Cerebellar cortex (tissue), 1 donor: ENCODE results near the gene TMEM128.
A peak's percentile ranks its signal among the peaks of the same experiment; 100 is the strongest.
"Not testable (repeated sequence)": the region's sequence is repeated elsewhere in the genome, so short reads cannot be mapped to it uniquely, and the experiment has no call there.

ENCODE experiments used
- DNase-seq: peaks from one replicate; pipeline ENCODE4 v3.0.0-alpha.2; 2015; ENCODE audit warnings: low spot score

Gene TMEM128

DNA sequence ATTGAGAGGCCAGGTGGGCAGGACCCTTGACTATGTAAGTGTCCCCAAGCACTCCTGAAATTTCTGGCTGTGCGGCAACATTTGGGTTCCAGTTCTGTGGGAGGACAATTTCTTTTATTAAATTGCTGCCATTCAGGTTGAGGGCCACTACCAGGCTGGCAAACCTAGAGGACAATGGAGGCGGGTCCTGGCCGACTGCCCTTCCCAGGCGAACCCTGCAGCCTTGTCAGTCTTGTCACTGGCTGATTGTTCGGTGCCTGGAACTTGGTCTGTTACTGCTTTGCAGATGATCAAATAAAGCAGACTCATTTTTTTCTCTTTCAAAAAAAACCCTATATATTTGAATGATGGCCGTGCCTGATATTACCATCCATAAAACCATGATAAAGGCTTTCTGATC lies 6.6 kb upstream of the TMEM128 start:
- DNase-seq, result no peak

DNA sequence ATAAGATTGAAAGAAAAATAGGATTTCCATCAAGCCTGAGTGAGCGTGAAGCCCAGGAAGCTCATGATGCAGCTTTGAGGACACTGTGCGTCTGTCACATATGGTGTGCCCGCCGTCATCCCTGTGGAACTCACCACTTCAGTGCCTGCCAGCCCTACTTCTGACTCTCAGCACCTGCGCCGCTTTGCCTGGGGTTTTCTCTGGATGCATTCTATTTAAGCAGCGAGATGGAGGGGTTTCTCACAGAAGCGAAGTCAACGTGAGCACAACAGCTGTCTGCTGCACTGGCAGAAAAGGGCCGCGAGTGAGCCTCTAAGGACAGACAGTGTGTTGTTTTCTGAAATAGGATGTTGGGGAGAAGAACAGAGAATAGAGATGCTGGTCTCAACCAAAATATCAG lies 6.2 kb upstream of the TMEM128 start:
- DNase-seq, result no peak

DNA sequence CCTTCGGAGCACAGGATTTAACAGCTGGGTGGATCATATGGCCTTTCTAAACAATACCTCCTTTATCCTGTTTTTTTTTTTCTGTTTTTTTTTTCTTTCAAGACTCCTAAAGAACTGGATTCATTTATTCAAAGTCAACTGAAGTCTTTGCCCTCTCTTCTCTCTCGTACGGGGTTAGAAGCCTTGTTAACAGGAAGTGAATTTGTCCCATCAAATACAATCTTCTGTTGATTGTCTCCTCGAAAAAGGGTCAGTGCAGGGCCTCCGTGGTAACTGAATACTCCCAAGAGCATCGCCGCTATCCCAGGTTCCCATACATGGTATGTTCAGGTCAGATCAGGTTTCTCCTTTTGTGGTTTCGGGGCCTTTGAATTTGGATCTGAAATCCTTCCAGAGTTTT lies 1.8 kb upstream of the TMEM128 start:
- no peak for DNase-seq

DNA sequence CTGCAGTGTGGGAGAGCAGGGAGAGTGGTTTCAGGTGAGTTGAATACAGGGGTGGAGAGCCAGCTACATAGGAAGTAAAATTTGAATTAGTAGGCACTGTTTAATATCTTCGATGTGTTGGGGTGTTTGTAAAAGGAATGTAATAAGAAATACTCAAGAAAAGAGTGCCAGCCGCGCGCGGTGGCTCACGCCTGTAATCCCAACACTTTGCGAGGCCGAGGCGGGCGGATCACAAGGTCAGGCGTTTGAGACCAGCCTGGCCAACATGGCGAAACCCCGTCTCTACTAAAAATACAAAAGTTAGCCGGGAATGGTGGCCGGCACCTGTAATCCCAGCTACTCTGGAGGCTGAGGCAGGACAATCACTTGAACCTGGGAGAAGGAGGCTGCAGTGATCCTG lies 1.3 kb upstream of the TMEM128 start:
- not testable (repeated sequence) for DNase-seq

DNA sequence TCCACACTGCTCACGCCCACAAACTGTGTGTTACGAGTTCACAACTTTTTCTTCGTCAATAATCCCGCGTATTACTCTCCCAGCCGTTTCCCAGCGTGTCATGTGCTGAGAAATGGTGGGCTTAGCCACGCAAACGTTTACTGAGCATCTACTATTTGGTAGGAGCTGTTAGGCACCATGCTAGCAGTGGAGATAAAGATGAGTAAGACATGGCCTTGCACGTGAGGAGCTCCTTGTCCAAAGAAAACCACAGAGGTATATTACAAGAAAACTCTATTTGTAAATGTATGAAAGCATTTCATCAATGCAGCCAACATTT lies 821 bp upstream of the TMEM128 start:
- no peak for DNase-seq

DNA sequence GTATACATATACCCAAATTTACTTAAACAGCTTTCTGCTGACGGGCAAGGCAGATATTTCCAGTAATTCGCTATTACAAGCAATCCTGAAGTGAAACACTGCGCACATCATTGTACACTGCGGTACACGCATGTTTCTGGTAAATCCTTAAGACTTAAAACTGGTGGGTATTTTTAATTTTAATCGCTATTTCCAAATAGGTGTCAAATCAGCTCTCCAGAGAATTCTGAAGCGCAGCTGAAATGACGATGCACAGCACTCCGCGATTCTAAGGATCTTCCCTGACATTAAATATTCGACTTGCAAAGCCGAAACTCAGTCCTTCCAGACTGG lies 361 bp downstream of the TMEM128 start:
- no peak for DNase-seq

DNA sequence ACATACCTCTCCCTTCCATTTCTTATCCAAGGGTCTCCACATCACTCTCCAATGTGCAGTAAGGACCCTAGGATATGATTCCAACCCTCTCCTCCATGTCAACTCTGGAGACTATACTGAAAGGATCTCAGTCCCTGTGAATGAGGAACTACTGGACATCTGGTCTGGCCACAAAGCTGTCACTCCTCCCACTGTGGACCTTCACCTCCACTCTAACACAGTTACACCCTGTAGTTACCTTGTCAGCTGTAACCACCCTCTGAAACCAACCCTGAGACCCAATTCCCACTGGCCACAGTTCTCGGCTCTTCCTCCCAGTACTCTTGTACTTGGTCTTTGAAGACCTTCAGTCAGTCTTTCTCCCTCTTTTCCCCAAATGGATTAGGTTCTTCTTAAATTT lies 2.9 kb downstream of the TMEM128 start:
- DNase-seq, result no peak

DNA sequence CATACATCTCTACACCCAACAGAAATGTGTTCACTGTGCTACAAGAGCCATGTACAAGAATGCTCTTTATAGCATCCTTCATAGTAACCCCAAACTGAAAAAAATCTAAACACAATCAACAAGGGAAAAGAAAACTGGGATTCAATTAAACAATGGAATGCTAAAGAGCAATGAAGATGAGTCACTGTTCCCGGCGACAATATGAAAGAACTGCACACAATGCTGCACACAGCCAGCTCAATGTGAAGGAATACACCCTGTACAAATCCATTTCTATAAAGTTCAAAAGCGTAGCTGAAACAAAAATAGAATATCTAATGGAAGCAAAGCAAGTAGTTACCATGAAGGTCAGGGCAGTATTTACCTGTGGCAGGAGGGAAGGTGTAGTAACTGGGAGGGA lies 8.5 kb downstream of the TMEM128 start:
- DNase-seq, result not testable (repeated sequence)

DNA sequence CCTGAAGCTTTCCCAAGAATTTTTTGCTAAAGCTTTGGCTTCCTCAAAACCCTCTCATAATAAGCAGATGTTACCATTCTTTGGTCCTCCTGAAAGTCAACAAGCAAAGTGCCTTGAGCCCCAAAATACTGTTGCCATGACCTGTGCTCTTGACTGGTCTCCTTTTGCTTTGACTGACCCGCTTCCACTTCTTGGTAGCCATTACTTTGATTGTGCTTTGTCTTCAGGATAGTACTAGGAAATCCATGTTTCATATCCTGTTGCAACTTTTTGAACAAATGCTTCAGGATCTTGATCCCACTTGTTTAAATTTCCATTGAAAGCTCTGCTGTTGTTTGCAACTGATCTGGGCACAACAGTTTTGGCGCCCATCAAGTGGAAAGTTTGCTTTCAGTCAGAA lies 14.4 kb downstream of the TMEM128 start:
- no peak for DNase-seq

DNA sequence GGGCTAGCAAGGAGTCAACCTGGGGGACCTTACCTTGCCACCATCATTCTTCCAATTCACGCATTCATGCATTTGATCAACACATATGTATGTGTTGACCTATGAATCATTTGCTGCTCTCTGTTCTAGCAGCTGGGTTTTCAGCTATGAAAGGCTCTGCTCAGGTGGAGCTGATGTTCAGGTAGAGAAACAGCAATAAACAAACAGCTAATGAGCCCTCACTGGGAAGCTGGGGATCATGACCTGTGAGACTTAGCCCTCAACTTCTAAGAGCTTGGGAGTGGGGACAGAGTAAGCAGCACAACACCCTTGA lies 19.7 kb downstream of the TMEM128 start:
- DNase-seq, result no peak

DNA sequence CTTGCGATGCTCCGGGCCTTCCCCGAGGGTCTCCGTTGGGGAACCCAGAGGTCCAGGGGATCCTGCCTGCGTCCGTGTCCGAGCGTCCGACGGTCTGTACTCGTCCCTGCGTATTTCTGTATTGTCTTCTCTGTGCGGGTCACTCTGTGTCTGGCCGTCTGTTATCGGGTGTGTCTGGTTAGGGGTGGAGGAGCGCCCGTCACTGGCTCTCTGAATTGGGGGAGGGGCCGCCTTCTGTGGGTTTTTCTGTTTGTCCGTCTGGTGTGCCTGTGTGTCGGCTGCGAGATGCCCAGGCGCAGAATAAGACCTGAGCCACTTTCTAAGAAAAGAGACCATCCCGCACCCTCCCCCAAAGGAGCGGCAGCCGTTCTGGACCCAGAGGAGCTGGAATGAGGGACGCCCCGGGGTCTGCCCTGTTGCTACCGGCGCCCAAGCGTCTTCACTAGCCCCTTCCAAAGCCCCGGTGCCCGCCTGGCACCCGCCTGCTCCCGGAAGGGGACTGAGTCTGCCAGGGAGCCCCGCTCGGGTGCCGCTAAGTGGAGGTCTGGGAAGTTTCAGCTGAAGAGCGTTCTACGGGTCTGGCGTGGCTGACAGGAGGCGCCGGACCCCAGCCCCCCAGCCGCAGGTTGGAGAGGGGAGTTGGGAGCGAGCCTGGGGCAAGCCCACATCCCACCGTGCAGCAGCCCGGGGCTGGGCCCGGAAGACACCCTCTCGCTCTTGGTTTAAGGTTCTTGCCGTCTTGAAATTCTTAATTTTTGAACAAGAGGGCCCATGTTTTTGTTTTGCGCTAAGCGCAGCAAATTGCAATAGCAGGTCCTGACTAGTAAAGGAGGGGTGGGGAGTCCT lies 20.3 kb downstream of the TMEM128 start:
- no peak for DNase-seq

DNA sequence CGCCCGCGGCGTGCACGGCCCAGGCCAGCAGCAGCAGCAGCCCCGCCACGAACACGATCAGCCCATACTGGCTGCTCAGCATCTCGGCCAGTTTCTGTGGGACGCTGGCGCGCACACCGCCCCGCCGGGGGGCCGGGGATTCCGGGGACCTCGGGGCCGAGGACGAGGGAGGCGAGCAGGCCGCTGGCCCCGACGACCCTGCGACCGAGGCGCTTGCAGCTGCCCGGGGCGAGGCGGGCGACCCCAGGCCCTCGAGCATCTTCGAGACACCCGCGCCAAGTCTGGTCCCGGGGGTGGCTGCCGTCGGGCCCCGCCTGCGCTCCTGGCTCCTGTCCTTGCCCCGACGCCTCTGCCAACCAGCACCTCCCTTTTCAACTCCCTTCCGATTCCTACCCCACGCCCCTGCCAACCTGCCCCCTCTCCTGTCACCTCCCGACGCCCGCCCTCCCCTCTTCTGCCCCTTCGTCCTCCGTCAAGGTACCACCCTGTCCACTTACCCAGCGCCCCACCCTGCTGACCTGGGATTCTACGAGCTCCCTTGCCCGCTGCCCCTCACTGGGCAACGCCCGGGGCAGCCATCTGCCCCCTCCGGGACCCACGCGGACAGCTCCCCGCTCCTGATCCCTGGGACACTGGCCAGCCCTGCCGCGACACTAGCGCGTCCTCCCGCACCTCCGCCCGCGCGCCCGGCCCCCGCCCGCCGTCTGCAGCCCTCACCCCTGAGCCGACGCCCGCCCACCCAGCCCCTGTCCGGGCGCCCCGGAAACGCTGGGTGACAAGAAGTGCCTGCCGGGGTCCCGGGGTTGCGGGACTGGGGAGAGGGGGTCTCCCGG lies 21.2 kb downstream of the TMEM128 start, which contains the start of gene OTOP1:
Gene OTOP1, minus strand, starts transcription at position 324 of the 833 bp plus-strand sequence. Its CDS starts 65 bp downstream, at position 259.
- no peak for DNase-seq

DNA sequence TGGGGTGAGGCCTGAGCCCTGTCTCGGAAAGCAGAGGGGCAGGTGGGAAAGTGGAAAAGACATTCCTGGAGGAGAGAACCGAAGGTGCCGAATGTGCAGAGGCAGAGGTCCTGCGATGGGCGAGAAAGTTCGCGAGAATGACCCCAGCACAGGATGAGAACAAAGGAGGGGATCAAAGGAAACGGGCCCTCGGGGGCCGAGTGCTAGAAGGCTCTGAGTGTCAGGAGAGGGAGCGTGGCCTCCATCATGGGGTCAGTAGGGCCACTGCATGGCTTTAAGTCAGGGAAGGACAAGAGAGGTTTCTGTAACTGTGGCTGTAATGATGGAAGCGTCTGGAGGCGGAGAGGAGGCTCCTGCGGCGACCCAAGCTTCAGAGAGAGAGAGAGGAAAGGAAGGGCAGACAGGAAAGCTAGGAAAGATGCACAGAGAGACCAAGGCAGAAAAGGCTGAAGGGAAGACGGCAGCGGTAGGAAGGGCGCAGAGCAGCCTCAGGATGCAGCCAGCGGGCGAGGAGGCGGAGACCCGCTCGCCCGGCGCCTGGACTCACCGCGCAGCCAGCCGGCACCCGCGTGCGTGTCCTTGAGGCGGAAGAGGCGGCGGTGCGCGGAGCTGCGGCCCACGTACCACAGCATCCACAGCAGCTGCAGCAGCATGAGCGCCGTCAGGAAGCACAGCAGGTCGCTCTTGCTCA lies 22.0 kb downstream of the TMEM128 start:
- no peak for DNase-seq

DNA sequence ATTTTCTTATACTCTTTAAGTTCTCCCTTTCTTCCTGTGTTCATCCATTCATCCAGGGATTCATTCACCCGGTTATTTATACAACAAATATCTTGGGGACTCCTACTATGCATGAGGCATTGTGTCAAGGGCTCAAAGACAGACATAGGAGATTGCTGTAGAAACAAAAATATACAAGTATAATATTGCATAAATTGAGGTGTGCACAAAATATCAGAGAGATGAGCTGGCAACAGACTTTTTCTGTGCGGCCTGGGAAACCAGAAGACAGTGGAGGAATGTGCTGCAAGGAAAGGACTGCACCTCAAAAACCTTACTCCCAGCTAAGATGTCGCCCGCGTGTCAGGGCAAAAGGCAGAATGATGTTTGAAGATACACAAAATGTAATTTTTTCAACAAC lies 30.9 kb downstream of the TMEM128 start:
- no peak for DNase-seq

DNA sequence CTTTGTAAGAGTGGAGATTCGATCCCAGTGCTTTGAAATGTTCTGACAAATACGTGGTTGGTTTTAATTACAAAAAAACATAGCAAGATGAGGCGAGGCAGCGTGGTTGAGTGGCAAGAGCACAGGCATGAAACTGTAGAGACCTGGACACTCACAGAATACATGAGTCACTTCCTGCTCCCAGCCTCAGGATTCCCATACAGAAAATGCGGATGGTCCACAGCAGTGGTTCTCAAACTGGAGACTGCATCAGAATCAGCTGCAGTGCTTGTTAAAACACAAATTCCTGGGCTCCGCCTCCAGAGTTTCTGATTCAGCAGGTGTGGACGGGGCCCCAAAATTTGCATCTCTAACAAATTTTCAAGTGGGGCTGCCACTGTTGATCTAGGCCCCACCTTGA lies 31.4 kb downstream of the TMEM128 start:
- DNase-seq, result no peak

DNA sequence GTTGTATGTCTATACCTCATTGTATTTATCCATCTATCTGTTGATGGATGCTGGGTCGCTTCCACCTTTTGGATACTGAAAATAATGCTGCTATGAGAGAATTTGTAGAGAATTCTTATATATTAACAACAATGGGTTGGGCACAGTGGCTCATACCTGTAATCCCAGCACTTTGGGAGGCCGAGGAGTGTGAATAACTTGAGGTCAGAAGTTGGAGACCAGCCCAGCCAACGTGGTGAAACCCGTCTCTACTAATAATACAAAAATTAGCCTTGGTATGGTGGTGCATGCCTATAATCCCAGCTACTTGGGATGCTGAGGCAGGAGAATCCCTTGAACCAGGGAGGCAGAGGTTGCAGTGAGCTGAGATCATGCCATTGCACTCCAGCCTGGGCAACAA lies 34.3 kb downstream of the TMEM128 start:
- not testable (repeated sequence) for DNase-seq

DNA sequence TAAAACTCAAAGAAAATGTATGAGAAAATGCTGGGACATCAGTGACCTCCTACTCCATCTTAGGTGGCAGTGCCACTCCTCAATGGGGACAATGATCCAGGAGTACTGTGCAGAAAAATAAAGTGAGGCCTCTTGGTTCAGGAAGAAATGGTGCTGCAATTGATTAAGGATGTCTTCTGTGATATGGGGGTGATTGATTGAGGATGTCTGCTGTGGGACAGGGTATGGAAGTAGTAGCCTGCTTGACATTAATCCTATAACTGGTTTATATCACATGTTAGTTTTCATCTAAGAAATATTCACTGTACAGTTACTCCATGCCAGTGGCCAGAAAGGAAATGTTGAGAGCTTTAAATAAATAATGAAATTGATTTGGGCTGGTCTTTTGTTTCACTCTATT lies 41.8 kb downstream of the TMEM128 start:
- no peak for DNase-seq

DNA sequence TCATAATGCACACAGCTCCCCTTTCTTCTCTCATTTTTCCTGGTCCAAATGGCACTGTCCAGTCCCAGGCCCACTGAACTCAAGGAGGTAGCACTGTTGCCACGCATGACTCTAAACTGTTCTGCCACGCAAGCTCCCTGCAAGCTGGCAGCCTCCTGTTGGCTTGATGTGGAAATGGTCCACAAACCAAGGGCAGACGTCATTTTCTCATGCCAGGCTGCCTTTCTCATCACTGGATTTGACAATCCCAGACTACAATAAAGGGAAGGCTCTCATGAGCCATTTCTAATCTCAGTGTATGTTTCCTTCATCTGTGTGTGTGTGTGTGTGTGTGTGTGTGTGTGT lies 43.6 kb downstream of the TMEM128 start:
- DNase-seq, result peak; percentile 78

DNA sequence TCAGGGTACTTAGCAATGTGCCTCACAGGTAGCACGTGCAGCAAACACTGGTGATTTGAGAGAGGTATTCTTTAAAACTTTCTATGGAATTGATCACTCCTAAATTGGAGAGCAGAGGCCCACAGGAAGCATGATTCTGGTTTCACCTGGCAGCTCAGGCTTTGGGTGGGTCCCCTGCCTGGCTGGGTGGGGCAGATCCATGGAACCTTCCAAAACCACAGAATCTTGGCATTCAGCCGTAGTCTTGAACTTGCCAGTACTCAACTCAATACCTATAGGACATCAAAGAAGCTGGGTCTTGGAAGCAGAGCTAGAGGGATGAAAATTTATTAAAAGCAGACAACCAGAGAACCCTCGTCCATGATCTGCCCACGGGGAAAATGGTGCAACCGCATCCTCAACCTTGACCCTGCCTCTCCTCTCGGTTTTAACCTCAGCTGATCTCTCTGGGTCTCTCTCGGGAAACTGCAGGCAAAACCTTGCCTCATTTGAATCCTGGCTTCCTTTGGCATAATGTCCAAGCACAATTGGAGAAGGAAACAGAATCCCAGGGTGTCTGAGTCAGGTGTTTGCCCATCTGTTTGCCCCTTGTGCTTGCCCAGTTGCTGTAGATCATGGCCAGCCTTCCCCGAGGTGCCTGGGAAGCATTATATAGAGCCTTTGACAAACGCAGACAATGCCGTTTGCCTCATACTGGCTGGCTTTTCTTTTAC lies 44.2 kb downstream of the TMEM128 start:
- peak; percentile 88 for DNase-seq

DNA sequence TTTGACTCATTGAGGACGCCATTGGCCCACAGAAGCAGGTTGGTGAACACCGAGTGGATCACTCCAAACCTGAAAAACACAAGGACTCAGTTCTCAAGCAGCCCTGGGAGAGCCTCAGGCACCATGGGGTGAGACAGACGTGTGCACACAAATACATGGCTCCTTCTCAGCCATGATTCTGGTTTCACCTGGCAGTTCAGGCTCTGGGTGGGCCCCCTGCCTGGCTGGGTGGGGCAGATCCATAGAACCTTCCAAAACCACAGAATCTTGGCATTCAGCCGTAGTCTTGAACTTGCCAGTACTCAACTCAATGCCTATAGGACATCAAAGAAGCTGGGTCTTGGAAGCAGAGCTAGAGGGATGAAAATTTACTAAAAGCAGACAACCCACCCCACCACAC lies 45.5 kb downstream of the TMEM128 start:
- no peak for DNase-seq

DNA sequence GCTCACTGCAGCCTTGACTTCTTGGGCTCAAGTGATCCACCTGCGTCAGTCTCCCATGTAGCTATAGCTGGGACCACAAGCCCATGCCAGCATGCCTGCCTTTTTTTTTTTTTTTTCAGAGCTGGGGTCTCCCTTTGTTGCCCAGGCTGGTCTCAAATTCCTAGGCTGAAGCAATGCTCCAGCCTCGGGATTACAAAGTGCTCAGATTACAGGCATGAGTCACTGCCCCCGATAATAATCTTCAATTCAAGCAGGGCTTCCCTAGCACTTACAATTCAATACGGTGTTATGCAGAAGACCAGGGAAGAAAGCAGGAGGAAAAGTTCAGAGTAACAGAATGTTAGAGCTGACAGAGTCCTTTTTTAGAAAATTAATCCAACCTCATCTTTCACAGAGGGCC lies 47.4 kb downstream of the TMEM128 start:
- DNase-seq, result no peak

DNA sequence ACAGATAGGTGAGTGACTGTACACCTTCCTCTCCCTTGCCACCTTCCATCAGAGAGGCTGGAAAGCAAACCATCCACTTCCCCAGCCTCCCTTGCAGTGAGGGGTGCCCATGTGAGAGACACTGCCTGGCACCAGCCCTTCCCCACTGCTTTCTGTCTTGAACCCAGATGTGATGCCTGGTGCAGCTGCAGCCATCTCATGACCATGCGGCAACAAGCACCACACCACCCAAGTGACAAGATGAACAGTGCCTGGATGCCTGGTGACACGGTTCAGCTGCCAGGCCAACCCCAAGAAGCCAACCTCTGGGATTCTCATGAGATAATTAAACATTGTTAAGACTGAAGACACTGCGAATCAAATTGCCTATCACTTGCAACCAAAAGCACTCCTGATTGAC lies 52.7 kb downstream of the TMEM128 start:
- no peak for DNase-seq

DNA sequence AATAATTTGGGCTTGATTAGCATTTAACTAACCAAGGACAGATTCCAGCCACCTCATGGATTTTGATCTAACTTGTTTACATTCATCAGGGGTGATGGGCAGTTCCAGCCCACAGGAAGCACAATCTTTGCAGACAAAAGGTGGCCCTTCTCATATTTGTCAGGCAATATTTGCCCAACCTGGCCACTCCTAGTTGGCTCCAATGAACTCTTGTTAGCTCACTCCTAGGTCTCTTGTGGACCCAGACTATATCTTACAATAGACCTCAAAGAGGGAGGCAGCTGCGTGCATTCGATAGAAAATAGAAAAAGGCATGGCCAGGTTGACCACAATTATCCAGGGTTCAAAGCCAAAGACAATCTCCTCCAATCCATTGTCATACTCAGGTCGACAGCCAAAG lies 59.5 kb downstream of the TMEM128 start:
- DNase-seq, result not testable (repeated sequence)
